Measurements from ENCODE around the gene KIRREL3.

Gene KIRREL3

DNA sequence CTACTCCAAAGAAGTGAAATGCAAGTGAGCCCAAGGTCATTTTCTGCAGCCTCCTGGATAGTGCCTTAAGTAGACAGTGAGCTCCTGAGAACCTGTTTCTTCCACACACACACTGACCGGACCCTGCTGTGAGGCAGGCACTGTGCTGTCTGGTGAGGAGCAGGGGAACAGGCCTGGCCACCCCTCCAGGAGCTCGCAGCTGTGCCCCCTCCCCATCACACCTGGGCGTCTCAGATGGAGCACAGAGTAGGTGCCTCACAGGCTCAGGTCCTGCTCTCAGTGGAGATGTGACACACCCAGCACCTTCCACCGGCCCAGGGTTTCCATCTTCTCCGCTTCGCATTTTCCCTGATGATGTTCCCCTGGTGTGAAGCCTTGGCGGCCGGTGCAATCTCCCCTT is 470.2 kb downstream of the KIRREL3 start:
- DNase-seq (ENCODE audit: low read depth), result no peak

DNA sequence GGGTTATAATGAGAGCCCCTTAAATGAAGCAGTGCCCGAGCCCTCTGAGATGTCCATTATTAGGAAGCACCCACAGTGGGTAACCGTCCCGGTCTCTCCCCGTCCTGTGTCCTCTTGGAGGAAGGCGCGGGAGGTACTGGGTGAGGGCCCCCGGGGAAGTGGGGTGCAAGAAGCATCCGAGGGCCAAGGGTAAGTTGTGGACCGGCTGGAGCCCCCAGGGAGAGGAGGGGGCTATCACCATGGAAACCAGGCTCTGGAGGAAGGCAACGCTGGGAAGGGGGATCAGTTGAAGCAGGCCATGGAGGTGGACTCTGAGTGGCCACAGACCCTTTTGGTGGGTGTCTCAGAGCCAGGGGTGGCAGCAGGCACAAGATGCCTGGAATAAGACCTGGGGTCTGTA is 471.5 kb downstream of the KIRREL3 start:
- no peak for DNase-seq (ENCODE audit: low read depth)

DNA sequence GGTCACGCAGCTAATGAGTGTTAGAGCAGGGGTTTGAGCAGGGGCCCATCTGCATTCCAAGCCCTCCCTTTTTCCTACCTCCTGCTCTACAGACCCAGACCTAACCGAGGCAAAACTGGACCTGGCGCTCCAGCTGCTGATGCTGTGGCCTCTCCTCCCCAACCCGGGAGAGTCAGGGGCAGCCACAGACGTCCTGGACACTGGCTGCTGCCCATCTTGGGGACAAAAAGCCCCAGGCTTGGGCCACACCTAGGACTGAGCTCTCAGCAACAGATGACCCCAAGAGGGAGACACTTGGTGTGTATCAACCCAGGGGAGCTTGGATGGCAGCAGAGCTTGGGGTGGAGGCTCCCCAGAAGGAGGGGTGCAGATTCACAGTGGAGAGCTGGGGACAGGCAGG is 472.5 kb downstream of the KIRREL3 start:
- DNase-seq (ENCODE audit: low read depth), result no peak

DNA sequence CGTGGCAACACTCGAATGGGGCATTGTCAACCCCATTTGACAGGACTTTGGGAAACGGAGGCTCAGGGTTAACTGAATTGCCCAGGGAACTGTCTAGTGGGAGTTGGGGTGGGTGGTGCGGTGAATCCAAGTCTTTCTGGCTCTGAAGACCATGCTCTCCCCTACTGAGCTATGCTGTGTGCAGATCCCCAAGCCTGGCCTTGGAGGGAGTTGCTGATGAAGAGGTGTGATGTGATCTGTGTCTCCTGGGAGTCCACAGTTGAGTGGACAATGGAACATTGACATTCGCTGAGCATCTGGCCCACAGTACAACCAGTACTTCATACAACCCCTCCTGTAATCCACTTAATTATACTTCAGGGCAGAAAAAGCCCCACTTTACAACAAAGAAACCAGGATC is 472.9 kb downstream of the KIRREL3 start:
- no peak for DNase-seq (ENCODE audit: low read depth)

DNA sequence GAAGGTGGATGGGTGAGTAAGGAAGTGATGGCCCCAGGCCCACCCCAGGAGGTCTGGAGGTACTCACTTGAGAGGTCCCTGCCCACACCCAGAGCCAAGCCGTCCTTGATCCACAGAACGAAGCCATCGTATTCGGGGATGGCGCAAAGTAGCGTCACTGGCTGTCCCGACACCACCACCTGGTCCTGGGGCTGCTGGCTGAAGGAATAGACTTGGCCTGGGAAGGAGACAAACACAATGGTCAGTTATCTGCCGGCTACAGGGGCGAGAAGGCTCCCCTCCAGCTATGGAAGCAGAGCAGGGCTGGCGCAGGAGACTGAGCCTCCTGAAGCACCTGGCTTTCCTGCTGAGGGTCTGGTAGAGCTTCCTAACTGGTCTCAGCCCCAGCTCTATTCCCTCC is 474.1 kb downstream of the KIRREL3 start:
- no peak for DNase-seq (ENCODE audit: low read depth)

DNA sequence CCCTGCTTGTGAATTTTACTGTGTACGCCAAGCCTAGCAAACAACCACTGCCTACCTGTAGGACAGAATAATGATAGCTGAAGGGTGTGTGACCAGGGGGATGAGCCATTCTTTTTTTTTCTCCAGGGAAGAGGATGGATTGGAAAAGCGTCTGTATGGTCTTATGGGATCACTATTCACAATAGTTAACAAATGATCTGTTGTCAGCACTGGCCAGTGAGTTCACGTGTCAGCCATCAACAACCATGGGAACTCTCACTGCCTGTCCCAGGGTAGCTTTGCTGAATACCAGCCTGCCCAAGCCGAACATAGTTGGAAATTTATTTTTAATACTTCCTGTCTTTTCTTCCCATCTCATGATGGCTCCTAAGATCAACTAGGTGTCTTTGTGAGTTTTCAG is 474.9 kb downstream of the KIRREL3 start:
- DNase-seq (ENCODE audit: low read depth), result no peak

DNA sequence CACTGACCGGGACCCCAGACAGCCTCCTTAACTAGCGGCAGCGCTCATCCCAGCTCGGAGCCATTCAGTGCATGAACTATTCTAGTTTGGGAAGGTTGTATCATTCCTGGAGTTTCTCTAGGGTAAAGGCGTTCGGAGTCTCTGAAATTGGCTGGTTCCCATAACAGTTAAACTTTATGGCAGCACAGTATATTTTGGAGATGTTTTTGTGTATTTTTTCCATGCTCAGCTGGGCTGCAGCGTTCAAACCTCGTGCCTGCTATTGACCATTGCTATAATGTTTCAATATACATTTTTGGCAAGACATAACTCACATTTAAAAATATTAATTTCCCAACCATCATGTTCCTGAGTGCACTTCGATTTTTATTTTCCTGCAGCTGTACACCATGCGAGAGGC is 475.4 kb downstream of the KIRREL3 start:
- DNase-seq (ENCODE audit: low read depth), result no peak

DNA sequence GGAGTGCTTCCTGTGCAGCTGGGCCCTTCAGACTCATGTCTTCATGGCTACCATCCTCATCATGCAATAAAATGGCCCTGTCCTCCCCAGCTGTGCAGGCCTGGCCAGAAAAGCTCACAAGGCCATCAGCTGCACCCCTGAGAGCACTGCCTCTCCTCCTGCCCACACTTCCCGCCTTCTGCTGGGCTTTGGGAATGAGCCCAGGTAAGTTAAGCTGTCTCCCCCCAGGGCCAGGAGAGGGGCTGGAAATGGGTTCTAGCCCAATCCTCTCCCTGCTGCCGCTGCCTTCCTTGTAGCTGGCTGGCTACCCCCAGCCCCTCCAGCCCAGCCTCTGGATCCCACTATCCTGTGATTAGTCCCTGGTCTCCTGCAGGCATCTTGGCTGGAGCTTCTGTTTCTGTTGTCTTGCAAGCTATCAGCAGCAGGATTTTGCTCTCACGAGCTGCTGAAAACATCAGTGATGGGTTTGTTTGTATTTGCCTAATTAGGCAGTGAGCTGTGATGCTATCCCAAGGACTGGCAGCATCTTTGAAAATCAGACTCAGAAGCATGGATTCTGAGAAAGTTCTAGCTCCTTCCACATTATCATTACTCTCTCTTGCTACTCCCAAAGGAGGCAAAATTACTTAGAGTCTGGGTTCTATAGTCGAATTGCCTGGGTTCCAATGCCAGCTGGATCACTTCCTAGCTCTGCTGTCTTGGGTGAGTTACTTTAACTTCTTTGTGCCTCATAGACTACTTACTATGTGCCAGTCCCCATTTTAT is 476.9 kb downstream of the KIRREL3 start:
- no peak for DNase-seq (ENCODE audit: low read depth)

DNA sequence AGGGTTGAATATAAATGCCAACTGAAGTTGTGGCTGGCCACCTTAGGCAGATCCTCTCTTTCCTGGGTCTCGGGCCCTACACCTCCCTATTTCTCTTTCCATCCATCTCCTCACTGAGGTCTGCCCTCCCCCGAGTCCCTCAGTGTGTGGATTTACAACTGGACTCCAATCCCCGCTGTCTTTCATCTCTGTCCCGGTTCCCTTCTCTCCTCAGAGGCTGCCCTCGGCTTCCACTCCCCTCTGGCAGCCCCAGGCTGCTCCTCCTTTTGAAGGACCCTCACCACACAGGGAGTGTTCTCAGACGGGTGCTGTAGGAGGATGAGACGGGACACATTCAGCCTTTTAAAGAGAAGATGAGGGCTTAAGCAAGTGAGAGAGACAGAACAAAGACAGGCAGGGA is 478.0 kb downstream of the KIRREL3 start:
- DNase-seq (ENCODE audit: low read depth), result no peak

DNA sequence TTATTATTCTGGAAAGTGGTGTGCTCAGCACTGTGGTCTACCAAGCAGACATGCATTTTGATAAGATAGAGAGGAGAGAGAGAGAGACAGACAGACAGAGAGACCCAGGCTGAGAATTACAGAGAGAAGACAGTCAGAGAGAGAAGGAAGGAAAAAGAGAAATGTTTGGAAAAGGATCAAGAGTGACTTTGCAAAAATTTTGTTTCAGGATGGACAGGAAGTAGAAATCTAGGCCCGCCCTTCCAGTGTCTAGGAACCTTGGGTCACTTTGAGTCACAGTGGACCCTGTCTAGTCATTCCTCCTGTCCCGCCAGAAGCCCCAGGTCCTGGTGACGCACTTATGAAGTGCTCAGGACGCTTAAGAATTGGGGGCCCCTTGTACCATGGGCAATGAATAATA is 478.4 kb downstream of the KIRREL3 start:
- no peak for DNase-seq (ENCODE audit: low read depth)

DNA sequence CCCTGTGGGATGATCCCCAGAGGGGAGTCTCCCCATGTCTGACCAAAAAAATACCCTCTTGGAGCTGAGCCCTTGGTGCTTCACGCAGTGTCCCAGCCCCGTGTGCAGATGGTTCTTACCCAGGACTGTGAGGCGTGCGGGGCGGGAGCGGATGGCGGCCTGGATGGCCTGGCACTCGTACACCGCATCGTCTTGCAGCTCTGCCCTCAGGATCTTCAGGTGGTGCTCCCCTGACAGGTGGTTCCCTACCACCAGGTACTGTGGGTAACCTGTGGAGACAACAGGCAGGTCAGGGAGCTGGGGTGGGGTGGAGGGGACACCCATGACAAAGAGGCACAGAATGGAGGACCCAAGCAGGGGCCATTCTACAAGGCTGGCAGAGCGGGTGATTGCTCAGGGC is 479.4 kb downstream of the KIRREL3 start:
- DNase-seq (ENCODE audit: low read depth), result no peak

DNA sequence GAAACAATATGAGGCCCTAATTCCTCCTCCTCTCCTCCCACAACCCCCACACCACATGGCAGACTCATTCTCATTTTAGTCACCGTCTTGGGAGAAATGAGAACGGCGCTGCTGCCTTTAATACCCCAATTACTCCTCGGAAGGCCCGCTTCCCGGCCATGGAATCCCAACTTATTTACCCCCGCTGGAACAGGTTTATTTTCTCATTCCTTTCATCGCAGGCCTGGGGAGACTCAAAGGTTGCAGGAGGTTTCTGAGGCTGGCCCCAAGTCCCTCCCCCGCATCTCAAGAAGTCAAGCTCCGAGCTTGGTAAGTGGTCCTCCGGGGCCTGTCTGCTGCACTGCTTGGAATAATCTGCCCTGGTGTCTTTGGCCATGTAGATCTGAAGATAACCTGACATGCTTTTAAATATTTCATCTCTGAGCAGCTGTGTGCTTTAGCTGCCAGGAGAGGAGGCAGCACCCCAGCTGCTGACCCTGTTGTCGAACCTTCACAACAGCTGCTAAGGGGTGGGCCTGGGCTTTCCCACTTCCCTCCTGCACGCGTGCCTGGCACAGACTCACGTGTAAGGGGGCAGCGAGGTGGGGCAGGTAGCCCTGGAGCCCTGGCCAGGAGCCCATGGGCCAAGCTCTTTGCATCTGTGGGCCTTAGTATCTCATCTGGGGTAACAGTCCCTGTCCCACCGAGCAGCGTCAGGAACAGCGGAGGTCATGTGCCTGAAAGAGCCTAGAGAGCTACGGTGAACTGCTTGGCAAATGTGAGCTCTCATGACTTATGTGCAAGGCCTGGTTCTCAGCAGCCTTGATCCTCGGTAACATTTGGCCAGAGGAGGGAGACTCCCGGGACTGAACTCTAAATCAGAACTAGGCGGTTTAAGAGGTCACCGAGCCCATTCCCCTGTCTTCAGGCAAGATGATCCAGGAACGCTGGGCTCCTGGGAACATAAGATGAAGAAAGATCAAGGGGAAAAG is 480.5 kb downstream of the KIRREL3 start:
- no peak for DNase-seq (ENCODE audit: low read depth)

DNA sequence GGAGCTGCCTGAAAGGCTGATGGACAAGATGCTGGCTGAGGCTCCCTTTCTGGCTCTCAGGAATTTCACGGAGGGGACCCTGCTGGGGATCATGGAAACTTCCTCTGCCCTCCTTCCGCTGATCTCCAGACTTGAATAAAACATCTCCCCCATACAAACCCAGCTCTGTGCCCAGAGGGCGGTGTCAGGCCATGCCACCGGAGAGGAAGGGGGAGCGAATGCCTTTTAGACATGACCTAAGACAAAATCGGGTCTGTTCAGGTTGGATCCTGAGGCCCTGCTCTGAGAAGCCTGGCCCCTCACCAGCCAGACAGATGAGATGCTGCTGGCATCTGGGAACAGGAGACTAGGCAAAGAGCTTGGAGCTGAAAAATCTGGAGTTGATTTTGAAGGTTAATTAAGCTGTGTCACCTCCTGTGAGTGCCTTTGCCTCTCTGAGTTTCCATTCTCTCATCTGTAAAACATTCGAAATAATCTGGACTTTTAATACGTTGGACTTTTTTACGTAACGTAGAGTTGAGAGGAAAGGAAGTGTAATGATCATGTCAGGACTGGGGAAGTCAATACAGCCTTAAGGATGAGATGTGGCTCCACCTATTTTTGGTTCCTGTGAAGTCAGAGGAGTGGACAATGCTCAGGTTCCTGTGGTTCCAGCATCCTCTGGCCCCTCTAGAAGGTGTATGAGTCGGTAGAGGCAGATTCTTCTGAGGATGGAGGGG is 481.4 kb downstream of the KIRREL3 start:
- DNase-seq (ENCODE audit: low read depth), result no peak

DNA sequence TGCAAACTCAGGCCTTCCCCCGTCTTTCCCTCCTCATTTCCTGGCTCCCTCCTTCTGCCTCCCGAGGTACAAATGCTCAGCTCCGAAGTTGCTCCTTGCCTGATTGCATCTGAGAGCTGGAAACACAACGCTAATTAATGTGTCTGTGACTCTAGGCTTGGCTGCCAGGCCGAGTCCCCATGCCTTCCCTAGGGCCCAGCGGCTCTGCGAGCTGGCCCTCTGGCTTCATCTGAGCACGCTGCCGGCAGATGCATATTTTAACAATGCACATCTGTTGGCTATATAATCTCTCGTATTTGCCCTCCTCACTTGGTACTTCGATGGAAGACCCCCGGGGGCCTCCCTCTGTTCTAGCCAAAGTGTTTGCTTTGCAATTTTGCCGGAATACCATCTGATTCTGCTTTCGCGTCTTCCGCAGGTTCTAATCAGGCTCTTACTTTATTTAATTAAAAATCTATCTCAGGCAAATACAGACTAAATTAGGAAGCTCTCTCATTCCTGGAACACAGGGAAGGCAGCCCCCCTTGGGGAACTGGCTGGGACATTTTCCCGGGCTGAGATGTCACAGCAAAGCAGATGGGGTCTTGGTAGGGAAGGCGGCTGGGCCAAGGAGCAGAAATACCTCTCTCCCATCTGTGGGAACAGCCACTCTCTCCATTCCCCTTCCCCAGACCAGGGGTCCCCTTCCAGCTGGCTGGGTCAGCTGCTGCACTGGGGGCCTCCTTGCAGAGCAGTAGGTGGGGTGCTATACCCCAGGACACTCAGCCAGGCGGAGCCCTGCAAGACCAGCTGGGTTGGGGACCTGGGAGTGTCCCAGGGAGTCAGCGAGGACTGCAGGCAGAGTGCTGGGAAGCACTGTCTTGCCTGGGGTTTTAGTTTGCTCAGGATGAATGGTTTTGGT is 482.2 kb downstream of the KIRREL3 start:
- DNase-seq (ENCODE audit: low read depth), result no peak

DNA sequence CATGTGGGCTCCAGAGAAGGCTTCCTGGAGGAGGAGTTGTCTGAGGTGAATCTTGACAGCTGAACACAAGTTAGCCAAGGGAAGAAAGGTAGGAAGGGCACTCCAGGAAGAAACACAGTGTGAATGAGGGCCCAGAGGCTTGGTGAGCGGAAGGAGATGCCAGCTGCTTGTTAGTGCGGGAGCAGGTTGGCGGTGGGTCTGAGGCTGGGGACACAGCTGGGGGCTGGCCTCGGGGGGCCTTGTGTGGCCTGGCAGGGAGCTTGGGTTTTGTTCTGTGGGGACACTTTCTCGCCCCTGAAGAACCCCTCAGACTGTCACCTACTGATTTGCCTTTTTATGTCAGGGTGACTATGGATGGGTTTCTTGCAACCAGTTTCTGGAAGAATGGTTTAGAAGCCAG is 485.1 kb downstream of the KIRREL3 start:
- no peak for DNase-seq (ENCODE audit: low read depth)

DNA sequence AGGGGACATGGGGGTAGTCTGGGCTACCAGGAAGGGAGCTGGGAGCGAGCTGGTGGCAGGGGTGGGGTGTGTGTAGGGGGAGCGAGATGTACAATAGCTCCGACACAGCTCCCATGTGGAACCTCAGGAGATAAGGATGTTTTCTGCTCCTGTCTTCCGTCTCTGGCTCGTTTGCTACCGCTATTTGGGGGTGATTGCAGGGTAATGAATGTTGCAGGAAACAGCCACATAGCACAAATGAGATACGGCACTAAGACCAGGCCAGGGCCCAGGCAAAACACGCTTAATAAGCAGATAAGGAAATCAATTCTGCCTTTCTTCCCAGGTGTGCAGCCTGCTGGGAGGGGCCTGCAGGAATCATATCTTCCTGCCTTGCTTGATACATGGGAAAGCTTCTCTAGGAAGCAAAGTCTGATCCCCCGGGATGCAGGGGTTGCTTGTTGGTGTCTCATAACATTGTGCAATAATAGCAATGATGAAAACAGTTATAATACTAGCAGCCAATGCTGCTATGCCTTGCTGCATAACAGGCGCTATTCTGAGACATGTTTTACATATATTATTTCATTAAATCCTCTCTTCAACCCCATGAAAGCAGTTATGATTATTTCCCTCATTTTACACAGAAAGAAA is 486.4 kb downstream of the KIRREL3 start:
- DNase-seq (ENCODE audit: low read depth), result no peak

DNA sequence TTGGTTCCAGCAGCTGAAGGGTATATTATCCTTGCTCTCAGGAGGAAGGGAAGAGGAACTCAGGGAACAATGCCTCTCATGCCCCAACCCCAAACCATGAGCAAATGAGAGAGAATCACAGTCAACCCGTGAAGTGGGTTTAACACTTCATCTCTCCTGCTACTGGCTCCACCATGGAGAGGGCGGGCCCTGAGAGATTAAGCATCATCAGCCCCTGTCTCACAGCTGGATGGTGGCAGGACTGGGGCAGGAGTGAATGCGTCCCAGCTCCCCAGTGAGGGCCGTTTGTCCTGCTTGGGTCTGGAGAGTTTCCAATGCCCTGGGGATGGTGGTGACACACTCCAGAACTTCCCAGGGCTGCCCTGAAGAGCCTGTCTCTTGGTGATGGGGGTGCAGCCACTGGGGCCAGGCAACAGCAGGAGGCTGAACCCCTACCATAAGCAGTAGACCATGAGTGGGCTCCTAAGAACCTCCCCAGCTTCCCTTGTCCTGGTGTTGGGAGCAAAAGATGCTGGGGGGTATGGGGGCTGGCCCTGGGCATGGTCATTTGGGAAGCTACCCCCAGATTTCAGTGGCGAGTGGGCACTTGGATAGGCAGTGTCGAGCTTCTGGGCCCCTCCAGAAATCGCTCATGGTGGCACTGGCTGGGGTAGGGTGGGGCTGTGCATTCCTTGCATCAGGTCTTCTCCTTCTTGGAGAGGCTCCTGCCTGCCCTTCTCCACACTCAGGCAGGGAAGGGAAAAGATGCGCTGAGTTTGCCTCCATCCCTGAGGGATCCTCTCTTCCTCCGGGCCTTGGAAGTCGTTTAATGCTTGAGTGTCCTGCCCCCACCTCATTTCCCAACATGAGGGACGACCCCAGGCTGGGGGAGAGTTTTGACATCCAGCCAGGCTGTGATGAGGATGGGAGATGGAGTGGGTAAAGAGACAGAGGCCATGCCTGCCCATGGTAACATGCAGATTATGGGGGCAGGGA is 487.5 kb downstream of the KIRREL3 start:
- DNase-seq (ENCODE audit: low read depth), result no peak

DNA sequence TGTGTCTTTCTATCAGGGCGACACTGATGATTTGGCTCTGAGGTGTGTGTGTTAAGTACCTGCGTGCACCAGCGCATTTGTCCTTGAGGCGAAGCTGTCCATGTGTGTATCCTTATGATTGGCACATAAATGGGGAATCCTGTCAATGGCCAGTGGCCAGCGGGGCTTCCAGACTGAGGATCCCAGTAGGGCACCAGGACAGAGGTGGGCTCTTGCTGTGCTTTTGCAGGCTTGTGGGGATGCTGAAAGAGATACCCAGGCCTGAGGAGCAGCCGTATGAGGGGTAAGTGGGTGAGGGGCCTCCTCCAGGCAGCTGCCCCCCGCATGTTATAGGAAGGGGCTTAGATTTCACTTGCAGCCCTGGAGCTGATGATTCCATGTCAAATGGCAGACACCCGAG is 488.3 kb downstream of the KIRREL3 start:
- DNase-seq (ENCODE audit: low read depth), result no peak

DNA sequence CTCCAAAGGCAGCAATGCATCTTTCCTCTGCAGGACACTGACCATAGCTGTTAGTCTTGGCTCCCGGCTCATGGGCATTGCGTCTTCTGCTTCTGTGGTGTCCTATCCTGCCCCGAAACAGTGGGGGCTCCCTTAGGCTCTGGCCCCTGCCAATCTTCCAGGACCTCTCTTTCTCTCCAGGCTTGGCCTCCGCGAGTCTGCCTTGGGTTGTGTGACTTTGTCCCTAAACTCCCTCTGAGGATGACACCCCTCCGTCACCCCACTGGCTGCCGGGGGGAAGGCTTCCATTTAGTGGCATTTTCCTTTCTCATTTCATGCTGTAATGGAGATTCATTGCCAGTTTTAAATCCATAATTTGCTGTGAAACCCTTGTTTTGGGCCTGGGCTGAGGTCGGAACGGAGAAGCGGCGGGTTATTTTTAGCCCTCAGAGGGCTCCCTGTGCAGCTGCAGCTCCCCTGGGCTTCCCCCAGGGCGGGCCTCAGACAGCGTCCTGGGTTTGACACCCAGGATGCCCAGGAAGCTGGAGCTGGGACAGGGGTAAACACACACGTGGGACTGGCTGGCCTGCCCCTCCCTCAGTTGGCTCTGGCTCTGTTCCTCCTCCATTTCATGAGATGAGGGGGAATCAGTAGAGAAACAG is 489.0 kb downstream of the KIRREL3 start:
- no peak for DNase-seq (ENCODE audit: low read depth)

Data from amniotic epithelial cell (primary cell).